G401.6 (cell line): ENCODE measurements around the gene FOXO3.
A peak's percentile ranks its signal among the peaks of the same experiment; 100 is the strongest.

ENCODE experiments used
- FAIRE-seq: peaks from 2 replicates; lab custom pipeline; 2012; peaks lifted over from hg19 to GRCh38; lab: Jason Lieb, UNC

Gene FOXO3

DNA sequence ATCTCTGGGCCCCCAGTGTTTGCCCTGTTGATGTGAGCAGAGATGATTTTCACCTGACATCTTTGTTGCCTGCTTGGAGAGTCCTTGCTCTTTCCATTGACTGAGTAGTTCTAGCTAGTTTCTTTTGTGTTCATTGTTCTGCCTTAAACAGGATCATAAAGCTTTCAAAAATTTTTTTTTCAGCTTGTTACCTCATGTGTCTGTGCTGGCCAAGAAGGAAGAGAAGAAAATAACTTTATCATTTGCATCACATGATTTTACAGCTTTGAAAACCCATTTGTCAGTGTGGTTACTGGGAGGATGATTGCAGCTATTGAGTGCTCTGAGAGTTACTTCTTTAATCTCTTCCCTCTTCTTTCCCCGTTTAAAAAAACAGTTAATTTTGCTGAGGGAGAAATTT lies 16.0 kb downstream of the FOXO3 start:
- FAIRE-seq, result no peak

DNA sequence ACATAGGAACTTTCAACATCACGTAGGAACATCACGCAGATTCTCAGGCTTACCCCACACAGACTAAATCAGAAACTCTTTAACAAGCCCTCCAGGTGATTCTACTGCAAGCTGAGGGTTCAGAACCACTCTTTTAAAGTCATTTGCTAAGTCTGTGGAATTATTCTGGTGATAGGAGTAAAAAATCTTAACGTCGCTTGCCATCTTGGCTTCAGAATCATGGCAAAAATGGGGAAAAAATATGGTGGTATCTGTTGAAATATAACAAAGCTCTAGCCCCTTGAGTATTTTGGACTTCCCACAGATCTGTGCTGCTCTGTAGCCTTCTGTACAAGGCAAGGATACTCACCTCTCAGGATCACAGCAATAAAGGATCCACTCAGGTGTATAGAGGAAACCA lies 17.4 kb downstream of the FOXO3 start:
- no peak for FAIRE-seq

DNA sequence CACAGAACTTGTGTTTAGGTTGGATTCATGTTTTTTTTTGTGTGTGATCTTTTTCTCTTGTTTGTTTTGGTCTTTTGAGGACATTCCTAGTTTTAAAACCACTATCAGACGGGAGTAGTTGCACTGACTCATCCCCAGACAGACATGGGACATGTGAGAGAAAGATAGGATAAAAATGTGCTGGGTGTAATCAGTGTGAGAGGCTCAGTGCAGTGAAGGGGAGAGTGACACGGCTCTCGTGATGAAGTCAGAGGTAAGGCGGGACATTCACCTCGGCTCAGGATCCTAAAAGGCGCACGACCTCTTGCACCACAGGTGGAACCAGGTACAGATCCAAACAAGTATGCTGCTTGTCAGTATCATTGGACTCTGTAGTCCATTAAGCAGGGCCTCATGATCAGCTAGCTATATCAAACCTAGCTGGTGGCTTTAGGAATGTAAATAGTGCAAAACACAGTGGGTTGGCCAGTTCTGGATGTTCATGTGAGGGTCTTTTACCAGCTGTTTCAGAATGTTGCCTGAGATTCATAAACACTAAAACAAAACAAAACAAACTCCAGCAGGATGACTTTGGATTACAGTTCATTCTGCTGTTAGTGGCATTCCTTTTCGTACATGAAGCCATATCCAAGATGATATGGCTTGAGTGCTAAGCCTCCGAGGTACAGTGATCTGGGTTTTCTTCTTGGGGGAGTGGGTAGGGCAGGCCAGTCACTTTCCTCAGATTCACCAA lies 18.0 kb downstream of the FOXO3 start:
- FAIRE-seq, result no peak

DNA sequence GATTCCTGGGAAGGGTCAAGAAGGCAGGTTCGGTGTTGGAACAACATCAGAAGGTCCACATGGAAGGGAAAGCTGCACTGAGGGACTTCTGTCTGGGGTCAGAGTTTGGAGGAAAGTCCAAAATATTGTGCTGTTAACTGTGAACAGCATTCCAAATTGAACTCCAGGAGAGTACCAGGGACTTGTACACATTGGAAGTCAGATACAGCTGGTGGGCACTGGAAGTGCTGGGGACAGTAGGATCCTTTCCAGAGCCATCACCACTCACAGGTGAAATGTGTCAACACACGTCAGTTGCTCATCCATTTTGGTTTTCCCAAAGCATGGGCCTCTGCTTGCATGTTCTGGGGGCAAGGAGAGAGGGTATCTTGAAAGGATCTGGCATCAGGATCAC lies 18.6 kb downstream of the FOXO3 start:
- no peak for FAIRE-seq

DNA sequence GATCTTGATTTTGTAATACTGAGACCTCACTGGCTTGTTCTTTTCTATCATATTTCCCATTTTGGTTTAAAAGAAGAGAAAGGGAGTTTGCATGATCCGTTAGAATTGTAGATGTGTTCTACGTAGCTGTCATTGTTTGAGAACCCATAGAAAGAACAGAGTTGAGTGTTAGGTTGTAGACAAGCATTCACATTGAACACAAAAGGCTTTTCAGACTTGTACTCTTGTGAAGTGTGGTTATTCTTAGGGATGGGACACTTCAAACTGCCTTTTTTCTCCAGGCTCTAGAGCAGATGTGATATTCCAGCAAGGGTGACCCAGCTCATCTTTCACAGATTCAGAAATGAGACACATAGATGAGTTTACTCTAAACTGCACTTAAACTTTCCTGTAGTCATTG lies 19.9 kb downstream of the FOXO3 start:
- no peak for FAIRE-seq

DNA sequence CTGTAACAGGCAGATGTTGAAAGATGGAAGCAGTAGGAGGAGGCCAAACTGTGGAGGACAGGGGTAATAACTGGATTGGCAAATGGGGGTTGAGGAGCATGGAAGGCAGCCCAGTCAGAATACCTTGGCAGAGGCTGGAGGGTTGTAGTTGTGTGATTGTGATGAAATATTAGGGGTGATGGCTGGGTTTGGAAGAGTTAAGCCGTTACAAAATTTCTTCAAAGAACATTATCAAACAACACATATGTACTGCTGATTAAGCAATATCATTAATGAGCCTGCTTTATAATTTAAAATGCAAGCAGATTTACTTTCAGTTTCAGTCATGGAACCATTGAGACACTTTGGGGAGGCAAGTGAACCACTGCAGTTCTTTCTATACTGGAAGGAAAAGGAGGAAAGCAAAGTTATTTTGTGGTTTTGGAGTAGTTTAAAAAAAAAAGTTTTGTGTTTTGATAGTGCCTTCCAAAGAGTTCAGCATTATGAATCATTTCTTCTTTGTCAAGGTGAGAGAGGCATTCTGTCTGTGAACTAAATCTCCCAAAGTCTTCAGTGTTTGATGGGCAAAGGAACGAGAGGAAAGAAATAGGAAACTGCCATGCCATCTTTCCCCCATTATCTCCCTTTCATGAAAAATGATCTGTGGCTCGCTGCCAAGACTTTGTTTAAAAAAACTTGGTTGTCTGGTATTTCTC lies 20.7 kb downstream of the FOXO3 start:
- no peak for FAIRE-seq

DNA sequence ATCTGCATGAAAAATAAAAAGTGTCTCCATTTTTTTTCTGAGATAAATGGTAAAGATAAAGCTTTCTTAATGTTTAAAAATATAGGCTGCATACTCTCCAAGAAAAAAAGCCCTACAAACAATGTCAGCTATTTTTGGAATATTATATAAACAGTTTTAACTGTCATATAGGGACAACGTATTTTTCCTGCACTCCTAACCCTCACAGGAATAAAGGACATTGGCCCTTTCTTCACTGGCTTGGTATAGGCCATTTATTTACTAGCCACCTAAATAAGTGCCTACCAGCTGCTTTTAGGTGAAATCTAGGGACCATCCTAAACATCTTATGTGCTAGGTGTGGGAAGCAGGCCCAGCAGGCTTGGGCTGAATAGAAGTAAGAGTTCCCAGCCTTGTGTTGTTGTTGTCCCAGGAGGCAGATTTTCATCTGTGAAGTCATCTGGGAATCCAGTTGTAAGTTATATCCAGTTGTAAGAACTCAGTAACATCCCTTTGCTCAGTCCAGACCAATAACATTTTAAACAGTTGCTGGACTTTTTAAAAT lies 21.3 kb downstream of the FOXO3 start:
- FAIRE-seq, result no peak

DNA sequence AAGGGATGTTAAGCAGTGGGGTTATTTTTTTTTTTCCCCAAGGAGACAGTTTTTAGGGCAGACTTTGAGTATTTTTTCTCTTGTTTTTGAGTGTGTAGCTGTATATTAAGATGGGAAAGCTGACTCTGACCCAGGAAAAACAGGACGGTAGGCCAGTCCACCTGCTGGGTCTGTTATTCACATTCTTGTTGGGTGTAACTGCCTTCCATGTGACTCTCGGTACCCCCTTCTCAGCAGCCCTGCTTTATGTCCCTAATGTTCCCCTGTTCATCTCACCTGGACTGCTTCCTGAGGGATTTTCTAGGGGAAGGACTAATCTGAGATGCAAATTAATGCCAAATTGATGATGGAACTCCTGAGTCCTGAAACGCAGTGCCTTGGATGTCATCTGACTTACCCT lies 21.9 kb downstream of the FOXO3 start:
- no peak for FAIRE-seq

DNA sequence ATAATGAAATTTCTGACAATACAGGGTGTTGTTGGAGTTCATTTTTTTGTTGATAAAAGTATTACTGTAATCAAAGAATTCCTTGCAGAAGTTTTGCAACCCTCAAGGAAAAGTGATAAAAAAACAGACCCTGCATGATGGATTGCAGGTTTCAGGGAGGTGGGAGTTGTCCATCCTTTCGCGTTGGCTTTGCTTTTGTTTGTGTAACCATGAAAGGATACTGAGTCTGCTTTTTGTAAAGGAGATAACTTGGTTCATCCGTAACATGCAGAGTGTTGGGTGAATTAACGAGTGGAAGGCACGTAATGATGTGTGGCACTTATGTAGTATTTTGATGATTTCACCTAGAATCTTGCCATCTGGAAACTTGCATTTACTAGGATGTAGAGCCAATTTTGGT lies 23.6 kb downstream of the FOXO3 start:
- no peak for FAIRE-seq

DNA sequence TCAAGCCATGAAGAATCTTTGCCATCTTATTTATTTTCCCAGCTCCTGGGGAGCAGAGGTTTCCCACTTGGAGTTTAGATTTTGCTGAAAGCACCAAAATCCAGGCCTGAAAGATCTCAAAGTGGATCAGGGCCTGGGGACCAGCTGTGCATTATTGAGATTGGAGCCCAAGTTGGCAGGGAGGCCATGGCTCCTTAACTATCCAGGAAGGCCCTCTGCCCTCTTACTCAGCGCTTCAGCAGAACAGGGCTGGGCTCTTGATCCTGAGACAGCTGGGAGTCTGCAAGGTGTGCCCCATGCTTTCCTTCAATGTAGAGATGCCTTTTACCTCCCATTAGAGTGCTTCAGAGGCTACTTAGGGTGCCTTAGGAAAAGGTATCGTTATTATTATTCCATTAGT lies 24.6 kb downstream of the FOXO3 start:
- no peak for FAIRE-seq

DNA sequence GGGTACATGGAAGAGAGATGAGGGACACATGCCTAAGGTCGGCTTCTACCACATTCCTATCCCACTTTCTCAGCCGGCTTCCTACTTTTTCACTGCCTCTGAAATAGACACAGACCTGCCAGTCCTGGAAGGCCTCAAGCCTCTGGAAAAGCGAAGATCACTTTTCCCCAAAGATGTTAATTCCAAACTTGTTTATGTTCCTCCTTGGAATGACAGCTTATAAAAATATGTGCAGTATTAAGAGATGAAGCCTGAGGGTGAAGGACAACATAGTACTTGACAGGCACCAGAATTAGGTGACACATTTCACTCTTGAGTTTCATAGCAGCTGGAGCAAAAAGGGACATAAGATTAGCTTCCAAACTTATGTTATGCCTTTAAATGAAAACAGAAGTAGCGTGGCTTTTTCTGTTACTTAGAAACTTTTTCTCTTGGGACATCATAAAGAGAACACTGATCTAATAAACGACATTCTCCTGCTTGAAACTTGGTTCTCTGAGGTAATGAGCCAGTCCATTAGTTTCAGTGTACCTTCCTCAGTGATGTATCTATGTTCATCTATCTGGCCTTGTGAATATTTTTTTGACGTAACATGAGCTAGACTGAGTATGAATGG lies 25.3 kb downstream of the FOXO3 start:
- FAIRE-seq, result no peak

DNA sequence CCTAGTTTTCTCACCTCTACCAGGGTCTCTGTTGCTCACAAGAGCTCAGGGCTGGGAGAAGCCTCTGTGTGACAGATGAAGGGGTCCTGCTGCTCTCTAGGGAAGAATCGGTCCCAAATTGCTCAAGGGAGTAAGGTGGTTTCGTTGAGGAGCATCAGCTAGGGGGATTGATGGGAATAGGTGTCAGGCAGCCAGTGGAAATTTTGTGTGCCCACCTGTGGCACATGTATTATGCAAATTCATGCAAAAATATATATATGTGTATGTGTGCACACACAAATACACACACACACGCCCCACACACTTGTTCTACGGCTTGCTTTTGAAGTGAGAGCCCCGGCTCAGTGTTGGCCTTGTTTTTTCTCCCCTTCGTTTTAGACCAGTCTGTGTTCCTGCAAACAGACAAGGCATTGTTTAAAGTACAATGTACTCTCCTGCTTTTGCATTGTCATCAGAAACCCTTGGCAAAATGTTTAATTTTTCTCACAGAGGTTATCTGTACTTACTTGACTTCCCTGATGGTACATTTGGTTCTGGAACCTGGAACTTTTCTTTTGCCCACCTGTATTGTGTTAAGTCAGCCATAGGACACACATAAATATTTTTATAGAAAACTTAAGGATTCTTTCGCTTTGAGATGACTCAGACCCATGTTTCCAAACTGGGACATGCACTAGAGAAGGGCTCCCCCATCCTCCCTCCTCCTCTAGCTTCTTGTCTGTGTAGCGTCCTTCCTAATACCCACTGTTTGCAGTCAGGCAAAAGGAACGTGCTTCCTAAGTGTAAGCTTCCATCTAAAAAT lies 26.7 kb downstream of the FOXO3 start:
- FAIRE-seq, result no peak

DNA sequence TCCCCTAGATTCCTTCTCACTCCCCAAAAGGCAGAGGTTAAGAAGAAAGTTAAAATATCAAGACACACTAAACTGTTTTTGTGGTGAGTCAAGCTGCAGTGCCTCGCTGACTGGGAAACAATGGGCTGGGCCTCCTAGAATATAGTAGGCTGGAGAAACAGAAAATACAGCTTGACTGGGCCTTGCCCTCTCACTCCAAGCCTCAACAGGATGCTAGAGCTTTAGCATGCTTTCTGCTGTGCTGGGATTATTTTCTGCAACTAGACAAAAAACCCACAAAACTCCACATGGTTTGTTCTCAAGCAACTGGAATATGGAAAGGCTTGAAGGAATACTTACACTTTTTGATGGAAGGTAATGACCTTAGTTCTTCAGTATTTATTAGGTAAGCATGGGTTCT lies 27.9 kb downstream of the FOXO3 start:
- FAIRE-seq, result no peak

DNA sequence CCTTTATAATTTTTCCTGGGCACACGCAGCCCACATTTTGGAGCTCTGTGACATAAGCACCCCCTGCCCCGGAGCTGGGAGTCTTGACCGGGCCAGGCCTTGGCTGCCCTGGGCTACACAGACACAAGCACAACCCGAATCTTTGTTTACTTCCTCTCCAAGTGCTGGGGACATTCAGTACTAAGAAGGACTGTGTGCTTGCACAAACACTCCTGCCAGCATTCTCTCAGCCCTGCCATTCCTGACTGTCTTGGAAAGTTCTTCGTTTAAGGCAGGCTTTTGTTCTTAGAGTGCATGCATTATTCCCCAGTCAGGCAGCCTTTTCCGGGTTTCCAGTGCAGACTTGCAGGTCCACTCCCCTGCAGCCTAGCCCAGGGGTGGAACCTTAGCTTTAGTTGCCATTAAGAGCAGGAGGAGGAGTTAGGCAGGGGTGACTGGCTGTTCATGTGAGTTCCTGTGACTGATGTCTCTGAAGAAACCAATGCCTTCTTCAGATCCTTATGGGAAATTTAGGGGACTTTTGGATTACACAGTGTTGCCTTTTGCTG lies 28.6 kb downstream of the FOXO3 start:
- no peak for FAIRE-seq

DNA sequence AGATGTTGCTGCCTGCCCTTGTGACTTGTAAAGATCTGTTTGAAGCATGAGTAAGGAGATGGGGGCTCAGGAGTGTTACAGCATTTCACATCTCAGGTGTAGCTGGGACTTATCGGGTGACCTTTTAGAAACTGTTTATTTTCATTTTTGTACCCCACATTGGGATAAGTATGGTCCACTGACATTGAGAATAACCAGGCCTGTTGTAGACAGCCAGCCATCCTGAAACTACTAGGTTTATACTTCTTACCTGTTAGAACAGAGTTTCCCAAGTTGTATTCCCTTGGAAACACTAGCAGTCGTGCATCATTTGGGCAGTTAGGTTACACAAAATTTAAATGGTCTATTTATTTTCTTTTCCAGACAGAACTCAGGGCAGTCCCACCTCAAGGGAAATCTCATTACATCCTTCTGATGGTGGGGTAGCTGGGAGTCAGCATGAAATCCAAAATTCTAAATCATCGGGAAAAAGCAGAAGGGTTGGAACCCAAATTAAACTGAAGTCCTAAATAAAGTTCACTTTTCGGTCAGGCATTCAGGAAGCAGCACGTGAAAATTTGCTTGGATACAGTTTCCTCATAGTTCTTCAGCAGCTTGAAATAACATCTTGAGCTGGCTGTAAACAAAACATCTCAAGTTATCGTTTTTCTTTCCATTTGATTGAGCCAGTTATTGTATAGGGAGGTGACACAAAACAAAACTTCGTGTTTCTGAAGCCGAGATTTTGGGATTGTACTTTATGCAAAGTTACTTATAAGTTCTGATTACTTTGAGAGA lies 30.5 kb downstream of the FOXO3 start:
- FAIRE-seq, result no peak

DNA sequence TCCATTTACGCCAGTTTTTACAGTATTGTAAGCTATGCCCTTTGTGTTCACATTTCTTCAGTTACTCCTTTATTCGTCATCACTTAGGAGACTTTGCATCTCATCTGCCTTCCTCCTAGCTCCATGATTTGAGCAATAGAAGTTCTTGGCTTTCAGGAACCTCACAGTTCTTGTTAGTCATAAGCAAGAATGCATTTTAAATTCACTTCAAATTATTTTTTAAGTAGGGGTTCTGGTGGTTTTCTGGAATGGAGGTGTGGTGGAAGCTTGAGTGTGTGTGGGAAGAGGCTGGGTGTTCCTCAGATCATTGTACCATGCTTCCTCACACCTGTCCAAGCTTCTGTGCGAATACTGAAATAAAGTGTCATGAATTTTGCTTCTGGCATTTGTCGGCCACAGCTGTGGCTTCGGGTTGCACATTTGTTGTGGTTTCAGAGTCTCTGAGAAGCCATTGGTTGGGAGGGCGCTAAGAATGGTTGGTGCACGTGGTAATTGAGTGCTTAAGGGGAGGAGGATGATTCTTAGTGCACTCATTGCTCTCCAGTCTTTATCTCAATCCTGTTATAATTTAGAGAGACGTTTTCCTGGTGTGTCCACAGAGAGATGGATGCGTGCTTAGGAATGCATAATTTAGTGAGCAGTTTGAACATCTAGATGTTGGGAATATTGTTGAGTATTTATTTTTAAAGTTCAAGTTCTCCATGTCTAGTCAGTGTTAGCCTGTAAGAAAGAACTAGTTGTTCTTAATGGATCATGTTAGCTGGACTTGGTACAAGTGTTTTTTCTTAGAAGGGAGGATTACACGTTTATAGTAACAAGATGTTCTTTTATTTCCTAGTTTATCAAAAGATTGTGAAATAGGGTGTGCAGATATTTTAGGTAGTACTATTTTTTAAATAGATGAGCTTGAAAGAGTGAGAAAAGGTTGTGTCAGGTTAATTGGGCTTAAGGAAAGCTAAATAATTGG lies 31.9 kb downstream of the FOXO3 start:
- no peak for FAIRE-seq

DNA sequence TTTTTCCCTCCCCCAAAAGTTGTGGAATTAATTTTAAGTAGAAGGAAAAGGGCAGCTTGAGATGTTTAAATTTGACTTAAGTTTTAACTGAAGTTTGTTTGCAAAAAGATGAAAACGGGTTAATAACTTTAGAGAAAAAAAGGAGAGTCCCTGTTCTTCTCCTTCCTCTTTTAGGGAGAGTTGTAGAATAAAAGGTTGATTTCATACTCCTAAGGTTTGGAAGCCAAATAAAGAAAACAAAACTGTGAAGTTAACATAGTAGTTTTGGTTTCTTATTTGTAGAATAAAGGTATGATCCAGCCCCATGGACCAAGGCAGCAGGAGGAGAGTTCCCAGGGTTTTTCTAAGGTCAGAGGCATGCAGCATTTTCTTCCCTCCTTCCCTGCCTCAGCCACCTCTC lies 33.4 kb downstream of the FOXO3 start:
- no peak for FAIRE-seq

DNA sequence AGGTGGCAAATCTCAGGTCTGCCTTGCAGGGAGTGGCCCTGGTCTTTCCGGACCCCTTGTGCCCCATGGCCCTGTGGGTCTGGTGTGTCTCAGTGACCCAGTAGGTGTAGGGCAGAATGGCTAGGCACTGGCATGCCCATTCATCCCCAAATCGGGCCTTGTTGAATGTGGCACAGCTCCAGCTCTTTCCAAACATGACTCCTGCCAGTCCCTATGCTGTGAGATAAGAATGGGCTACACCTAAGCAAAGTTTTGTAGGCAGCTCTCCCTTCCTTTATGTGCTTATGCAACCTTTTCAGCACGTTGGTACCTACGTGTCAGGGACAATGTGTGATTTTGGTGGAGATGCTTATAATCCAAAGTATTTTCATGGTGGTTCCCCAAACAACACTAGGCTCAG lies 33.9 kb downstream of the FOXO3 start:
- FAIRE-seq, result no peak

DNA sequence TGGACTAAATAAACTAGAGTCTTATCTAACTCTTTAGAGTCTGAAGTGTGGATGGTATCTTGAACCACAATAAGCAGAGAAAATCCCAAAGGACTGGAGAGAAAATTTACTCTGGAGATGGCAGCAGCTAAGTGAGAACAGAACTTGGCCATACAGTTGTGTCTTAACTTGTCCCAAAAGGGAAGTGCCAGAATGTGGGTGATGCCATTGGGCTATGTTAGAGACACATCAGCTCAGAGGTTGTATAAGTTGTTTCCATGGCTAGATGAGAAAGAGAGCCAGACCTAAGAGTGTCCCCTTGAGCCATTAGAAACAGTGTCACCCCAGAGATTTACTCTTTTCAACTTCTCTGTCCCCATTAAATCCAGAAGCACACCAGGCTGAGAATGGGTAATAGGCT lies 36.2 kb downstream of the FOXO3 start:
- no peak for FAIRE-seq

DNA sequence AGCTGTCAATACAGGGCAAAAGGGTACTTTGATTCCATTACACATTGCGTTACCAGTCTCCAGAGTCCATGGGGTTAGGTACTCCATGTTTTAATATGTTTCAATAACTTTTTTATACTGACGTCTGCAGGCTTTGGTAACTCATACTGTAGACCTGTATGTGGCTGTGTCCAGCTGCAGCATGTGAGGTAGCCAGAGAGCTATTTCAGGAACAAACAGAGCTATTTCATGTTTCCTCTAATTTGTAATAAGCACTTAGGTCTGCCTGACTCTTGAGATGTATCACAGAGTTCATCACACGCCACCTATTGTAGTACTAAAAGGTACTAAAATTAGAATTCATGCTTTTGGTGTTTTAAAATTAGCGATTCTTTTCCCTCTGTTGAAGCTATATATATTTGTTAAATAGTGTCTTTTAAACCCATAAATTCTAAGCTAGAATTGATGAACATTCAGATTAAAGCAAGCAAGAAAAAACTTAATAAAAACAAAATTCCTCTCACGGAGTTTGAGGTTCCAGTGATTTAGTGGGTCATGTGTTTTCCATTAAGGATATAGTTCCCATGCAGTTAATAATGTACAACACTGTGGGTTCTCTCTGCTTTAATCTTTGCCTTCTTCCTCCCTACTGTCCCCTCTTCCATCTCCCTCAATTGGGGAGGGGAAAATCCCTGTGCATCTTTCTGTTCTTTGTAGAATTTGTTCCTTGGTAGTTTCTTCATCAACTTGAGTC lies 37.0 kb downstream of the FOXO3 start:
- peak; percentile 17 for FAIRE-seq
